H9 (cell line): ENCODE data around the gene RILPL2. TPM values are rescaled to one million over a fixed set of nuclear protein-coding genes. Genes with fewer than 3 reads are reported as not detected.
"Not testable (repeated sequence)": the region's sequence is repeated elsewhere in the genome, so short reads cannot be mapped to it uniquely, and the experiment has no call there.

ENCODE experiments used
- DNase-seq: peaks from one replicate; pipeline ENCODE4 v3.0.0-alpha.2; 2017
- H2AFZ ChIP-seq: one replicate; pipeline ENCODE4 v1.6.1; 2013; ENCODE audit warnings: mild to moderate bottlenecking, low read length, control low read depth, moderate library complexity
- H2AK5ac ChIP-seq: 2 replicates; pipeline ENCODE4 v1.6.1; 2013; ENCODE audit warnings: low read length, control low read depth, mixed read lengths; ENCODE audit not compliant: insufficient read length
- H2BK120ac ChIP-seq: one replicate; pipeline ENCODE4 v1.6.1; 2013; ENCODE audit warnings: low read depth, mild to moderate bottlenecking, low read length, control low read depth, inconsistent platforms; ENCODE audit not compliant: poor library complexity, severe bottlenecking
- H2BK12ac ChIP-seq: 2 replicates; pipeline ENCODE4 v1.6.1; 2013; ENCODE audit warnings: low read length, control low read depth, mixed read lengths, low read depth; ENCODE audit not compliant: insufficient read length
- H2BK15ac ChIP-seq: 2 replicates; pipeline ENCODE4 v1.6.1; 2013; ENCODE audit warnings: low read depth, low read length, control low read depth
- H2BK20ac ChIP-seq: one replicate; pipeline ENCODE4 v1.6.1; 2013; ENCODE audit warnings: low read depth, mild to moderate bottlenecking, low read length, control low read depth, inconsistent platforms; ENCODE audit not compliant: poor library complexity, severe bottlenecking
- H2BK5ac ChIP-seq: 2 replicates; pipeline ENCODE4 v1.6.1; 2013; ENCODE audit warnings: low read length, control low read depth, mixed read lengths; ENCODE audit not compliant: insufficient read length
- H3K14ac ChIP-seq: 2 replicates; pipeline ENCODE4 v1.6.1; 2013; ENCODE audit warnings: low read length, control low read depth; ENCODE audit not compliant: insufficient read depth
- H3K18ac ChIP-seq: 2 replicates; pipeline ENCODE4 v1.6.1; 2013; ENCODE audit warnings: low read depth, mild to moderate bottlenecking, mixed read lengths, low read length, control low read depth; ENCODE audit not compliant: insufficient read length
- H3K23ac ChIP-seq: 2 replicates; pipeline ENCODE4 v1.6.1; 2013; ENCODE audit warnings: low read length, control low read depth, mixed read lengths, low read depth; ENCODE audit not compliant: insufficient read length
- H3K23me2 ChIP-seq: 2 replicates; pipeline ENCODE4 v1.6.1; 2013; ENCODE audit warnings: low read depth, mild to moderate bottlenecking, mixed read lengths, low read length, control low read depth; ENCODE audit not compliant: insufficient read length, poor library complexity, severe bottlenecking
- H3K27ac ChIP-seq: 2 replicates; pipeline ENCODE4 v1.5.1; 2013; ENCODE audit warnings: low read length, control low read depth, mixed read lengths, low read depth; ENCODE audit not compliant: insufficient read length
- H3K27me3 ChIP-seq: 2 replicates; pipeline ENCODE4 v1.6.1; 2013; ENCODE audit warnings: low read length, control low read depth, inconsistent platforms; ENCODE audit not compliant: insufficient read depth
- H3K4ac ChIP-seq: 2 replicates; pipeline ENCODE4 v1.6.1; 2013; ENCODE audit warnings: low read depth, mild to moderate bottlenecking, control low read depth, inconsistent platforms, low read length, moderate library complexity
- H3K4me1 ChIP-seq: 2 replicates; pipeline ENCODE4 v1.6.1; 2013; ENCODE audit warnings: low read length, control low read depth, inconsistent platforms; ENCODE audit not compliant: insufficient read depth
- H3K4me2 ChIP-seq: 2 replicates; pipeline ENCODE4 v1.6.1; 2013; ENCODE audit warnings: low read length, control low read depth, mixed read lengths; ENCODE audit not compliant: insufficient read length, insufficient read depth
- H3K56ac ChIP-seq: 2 replicates; pipeline ENCODE4 v1.6.1; 2013; ENCODE audit warnings: low read depth, mild to moderate bottlenecking, mixed read lengths, low read length, control low read depth; ENCODE audit not compliant: insufficient read length
- H3K79me1 ChIP-seq: 2 replicates; pipeline ENCODE4 v1.6.1; 2013; ENCODE audit warnings: low read depth, mild to moderate bottlenecking, moderate library complexity, low read length, control low read depth, inconsistent platforms; ENCODE audit not compliant: insufficient read depth, poor library complexity, severe bottlenecking
- H3K79me2 ChIP-seq: 2 replicates; pipeline ENCODE4 v1.6.1; 2013; ENCODE audit warnings: low read length, control low read depth, inconsistent platforms; ENCODE audit not compliant: insufficient read depth
- H3K9ac ChIP-seq: 2 replicates; pipeline ENCODE4 v1.6.1; 2013; ENCODE audit warnings: low read length, control low read depth, mixed read lengths; ENCODE audit not compliant: insufficient read length; ENCODE audit errors: extremely low read depth
- H3K9me3 ChIP-seq: one replicate; pipeline ENCODE4 v1.6.1; 2013; ENCODE audit warnings: low read depth, low read length, inconsistent platforms; ENCODE audit not compliant: control insufficient read depth
- H3T11ph ChIP-seq: one replicate; pipeline ENCODE4 v1.6.1; 2013; ENCODE audit warnings: mild to moderate bottlenecking, low read length, control low read depth, inconsistent platforms
- H4K20me1 ChIP-seq: one replicate; pipeline ENCODE4 v1.6.1; 2013; ENCODE audit not compliant: control insufficient read depth, insufficient read length, insufficient read depth
- H4K5ac ChIP-seq: 2 replicates; pipeline ENCODE4 v1.6.1; 2013; ENCODE audit warnings: low read depth, mild to moderate bottlenecking, mixed read lengths, low read length, control low read depth; ENCODE audit not compliant: insufficient read length
- H4K8ac ChIP-seq: replicated peaks from 2 replicates; pipeline ENCODE4 v1.6.1; 2013; ENCODE audit warnings: low read length, control low read depth, mixed read lengths, low read depth; ENCODE audit not compliant: insufficient read length
- H4K91ac ChIP-seq: 2 replicates; pipeline ENCODE4 v1.6.1; 2013; ENCODE audit warnings: low read depth, mild to moderate bottlenecking, moderate library complexity, mixed read lengths, low read length, control low read depth; ENCODE audit not compliant: insufficient read length
- H3K27ac Mint-ChIP-seq, 3 experiments: 2 replicates in 2 of 3; 3 replicates in 1 of 3; pipeline ENCODE4 v1.8.0; 2020 to 2021; ENCODE audit warnings: mixed read lengths in 3 of 3, mild to moderate bottlenecking in 1 of 3, moderate library complexity in 1 of 3
- H3K27me3 Mint-ChIP-seq: 2 replicates; pipeline ENCODE4 v1.8.0; 2021; ENCODE audit warnings: low read depth, mild to moderate bottlenecking, moderate library complexity, mixed read lengths
- H3K36me3 Mint-ChIP-seq, 3 experiments: 2 replicates in 2 of 3; 3 replicates in 1 of 3; pipeline ENCODE4 v1.8.0; 2020 to 2021; ENCODE audit warnings: low read depth in 3 of 3, mixed read lengths in 3 of 3; ENCODE audit not compliant: insufficient read depth in 1 of 3
- H3K4me1 Mint-ChIP-seq, 2 experiments: 2 replicates each; pipeline ENCODE4 v1.8.0; 2020; ENCODE audit warnings: mixed read lengths in 2 of 2
- H3K4me3 Mint-ChIP-seq, 2 experiments: 2 replicates in 1 of 2; 3 replicates in 1 of 2; pipeline ENCODE4 v1.8.0; 2020 to 2021; ENCODE audit warnings: mild to moderate bottlenecking in 2 of 2, mixed read lengths in 2 of 2, moderate library complexity in 1 of 2
- H3K9me3 Mint-ChIP-seq, 2 experiments: 2 replicates in 1 of 2; 3 replicates in 1 of 2; pipeline ENCODE4 v1.8.0; 2020; ENCODE audit warnings: mild to moderate bottlenecking in 2 of 2, mixed read lengths in 2 of 2, moderate library complexity in 1 of 2
- CTCF ChIP-seq: fragments of 200-600 bp; sonication (generic); conservative IDR thresholded peaks from 3 replicates; pipeline ENCODE4 v1.8.0; 2021; ENCODE audit warnings: antibody characterized with exemption, mild to moderate bottlenecking
- WGBS: extraction: QIAGEN DNeasy Blood & Tissue Kit; methylation state at CpG from one replicate; pipeline ENCODE4 v1.1.7; 2013; ENCODE audit warnings: missing lambda C conversion rate, low lambda C conversion rate, mixed read lengths; ENCODE audit not compliant: insufficient read length; ENCODE audit errors: extremely low coverage; 5-methylcytosine and 5-hydroxymethylcytosine counted together
- total RNA-seq: library from RNA; stranded (reverse); gene quantifications from 2 replicates; pipeline ENCODE4 v1.2.1, GENCODE V29; 2021

RILPL2 gene
- total RNA-seq, 1 experiment from 2014 or later = 1.4 TPM

- Histone ChIP-seq H3K27ac (no peak overlapping the region), H2BK15ac (no peak overlapping the region), H3K79me1 (no peaks in the 10 kb centered on the region), H3T11ph (no peak overlapping the region), H3K14ac (no peak overlapping the region), H4K91ac (no peak overlapping the region), H3K27me3 (no peaks in the 10 kb centered on the region), H4K8ac (no peak overlapping the region), H2BK12ac (no peak overlapping the region), H2BK5ac (no peak overlapping the region), H3K9me3 (no peaks in the 10 kb centered on the region), H4K20me1 (no peaks in the 10 kb centered on the region), H3K18ac (no peak overlapping the region), H3K79me2 (no peaks in the 10 kb centered on the region), H2AFZ (no peak overlapping the region), H3K56ac (no peak overlapping the region), H3K4me2 (no peak overlapping the region), H3K9ac (no peak overlapping the region), H2AK5ac (no peak overlapping the region), H4K5ac (no peak overlapping the region), H3K4me1 (no peaks in the 10 kb centered on the region), H3K4ac (no peak overlapping the region), H2BK20ac (no peak overlapping the region), H3K23ac (no peak overlapping the region), H2BK120ac (no peak overlapping the region), H3K23me2 (no peaks in the 10 kb centered on the region)
- Mint-ChIP-seq H3K4me3 (no peak overlapping the region), H3K27me3 (peaks cover 8% of the 10 kb centered on the region), H3K27ac (no peak overlapping the region), H3K4me1 (no peaks in the 10 kb centered on the region), H3K9me3 (no peaks in the 10 kb centered on the region; a peak in 1 of 5 replicates), H3K36me3 (no peaks in the 10 kb centered on the region)
- no CpG with 5 or more reads among the region's 3 CpGs for WGBS
- TF ChIP-seq CTCF = no peak
- DNase-seq = no peak
Observed at GRCh38 chr12:123453165-123453564, 16.7 kb upstream of the RILPL2 start.

- H2AK5ac ChIP-seq, H3K23ac ChIP-seq, H2BK120ac ChIP-seq, H3K79me2 ChIP-seq, H3K4ac ChIP-seq, H3K27ac ChIP-seq, H3K4me3 Mint-ChIP-seq, H2AFZ ChIP-seq, H3K36me3 Mint-ChIP-seq, H3K14ac ChIP-seq, H4K20me1 ChIP-seq, H3K9ac ChIP-seq, H3T11ph ChIP-seq, H3K27me3 Mint-ChIP-seq, H3K9me3 ChIP-seq, H3K56ac ChIP-seq, H3K27me3 ChIP-seq, H2BK5ac ChIP-seq, H3K4me2 ChIP-seq, H4K5ac ChIP-seq, H3K79me1 ChIP-seq, H4K91ac ChIP-seq, H3K18ac ChIP-seq, H2BK20ac ChIP-seq, H3K4me1 Mint-ChIP-seq, H4K8ac ChIP-seq, H3K9me3 Mint-ChIP-seq, H2BK15ac ChIP-seq, DNase-seq, H3K4me1 ChIP-seq, H2BK12ac ChIP-seq, H3K23me2 ChIP-seq: not testable (repeated sequence)
- no CpG with 5 or more reads among the region's 1 CpG for WGBS
- H3K27ac Mint-ChIP-seq = peak overlapping the region in 2 of 3 experiments; percentile 61 to 85; a peak in 1 of 7 replicates
Observed at GRCh38 chr12:123452276-123452550, 15.7 kb upstream of the RILPL2 start.
